ENCODE data around the gene TACC3.

TACC3 gene

DNA sequence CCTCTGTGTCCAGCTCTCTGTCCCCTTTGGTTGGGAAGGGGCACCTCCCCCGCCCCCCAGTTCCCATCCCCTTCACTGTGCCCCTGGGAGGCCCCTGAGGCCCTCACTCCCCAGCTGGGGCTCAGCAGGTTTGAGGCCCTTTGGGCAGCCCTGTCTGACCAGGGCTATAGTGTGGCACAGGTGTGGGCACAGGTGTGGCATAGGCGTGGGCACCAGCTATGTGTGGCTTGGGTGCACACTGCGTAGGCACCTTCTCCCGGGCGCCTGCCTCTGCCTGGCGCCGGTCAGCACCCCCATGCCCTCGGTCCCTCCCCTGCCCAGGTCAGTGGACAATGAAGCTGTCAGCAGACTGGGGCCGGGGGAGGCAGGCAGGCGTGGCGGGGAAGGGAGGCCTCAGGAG lies 64.3 kb downstream of the TACC3 start:
- Histone ChIP-seq H3K4me1 (ENCODE audit: control extremely low read depth in 1 of 4, control insufficient read depth in 4 of 4, insufficient read depth in 4 of 4, low read length in 3 of 4) (no peaks in the 10 kb centered on the region), H3K27ac (ENCODE audit: insufficient read depth in 1 of 2, low read depth in 1 of 2, low read length in 2 of 2, poor library complexity in 1 of 2, severe bottlenecking in 2 of 2) (no peak overlapping the region), H3K27me3 (replicated peaks in 2 of 5; ENCODE audit: control insufficient read depth in 4 of 5, insufficient read depth in 5 of 5, low read length in 4 of 5) (no peaks in the 10 kb centered on the region), H3K9me3 (ENCODE audit: control extremely low read depth in 1 of 5, control insufficient read depth in 4 of 5, insufficient read depth in 2 of 5, low read depth in 1 of 5, low read length in 4 of 5) (no peaks in the 10 kb centered on the region), H3K36me3 (ENCODE audit: control insufficient read depth in 4 of 4, insufficient read depth in 4 of 4, low read length in 3 of 4) (no peaks in the 10 kb centered on the region), H3K4me3 (ENCODE audit: control insufficient read depth in 1 of 7, extremely low read depth in 1 of 7, insufficient read depth in 4 of 7, low read depth in 2 of 7, low read length in 6 of 7) (no peak overlapping the region)
- no peak for DNase-seq
- ChIA-PET POLR2A (no interaction called here), CTCF (interaction anchor here (1.0 to 2.8 kb wide), 4 partner anchors 26 to 40 kb away, joined by 3 to 9 read pairs (median 5); no protein-coding TSS in a partner anchor)
- 97% methylated on average over 8 of the region's 11 CpGs for WGBS (ENCODE audit: insufficient coverage)

DNA sequence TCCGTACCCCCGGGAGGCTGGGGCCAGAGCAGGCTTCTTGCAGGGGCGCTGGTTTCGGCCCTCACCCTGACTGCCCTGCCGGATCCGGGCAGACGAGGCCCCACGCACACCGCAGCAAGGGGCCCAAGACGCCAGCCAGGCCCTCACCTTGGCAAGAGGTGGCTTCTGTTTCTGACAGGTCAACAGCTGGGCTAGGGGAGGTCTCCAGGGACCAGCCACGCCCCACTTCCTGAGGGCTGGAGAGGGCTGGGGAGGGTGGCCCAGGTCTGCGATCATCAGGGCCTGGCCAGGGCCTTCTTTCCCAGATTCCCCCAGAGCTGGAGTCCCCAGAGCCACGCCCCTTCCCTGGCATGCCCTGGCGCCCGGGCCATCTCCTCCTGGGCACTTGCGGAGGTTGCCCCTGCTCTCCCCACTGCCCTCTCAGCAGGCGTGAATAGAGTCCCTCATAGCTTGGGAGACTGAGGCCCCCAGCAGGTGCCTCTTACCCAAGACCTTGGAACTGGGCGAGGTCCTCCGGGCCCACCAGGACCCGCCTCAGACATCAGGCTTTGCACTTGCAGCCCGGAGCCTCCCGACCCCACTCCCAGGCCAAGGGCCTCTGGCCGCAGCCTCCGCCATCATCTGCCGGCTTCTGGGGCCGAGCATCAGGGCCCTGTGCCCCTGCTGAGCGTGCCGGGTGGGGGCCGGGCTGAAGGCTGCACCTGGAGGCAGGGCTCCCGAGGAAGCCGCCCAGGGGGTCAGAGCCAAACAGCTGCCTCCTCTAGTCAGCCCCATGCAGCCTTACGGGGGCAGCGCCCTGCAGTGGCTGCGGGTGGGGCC lies 65.4 kb downstream of the TACC3 start:
- DNase-seq, result no peak
- Histone ChIP-seq H3K4me3 (ENCODE audit: control insufficient read depth in 1 of 7, extremely low read depth in 1 of 7, insufficient read depth in 4 of 7, low read depth in 2 of 7, low read length in 6 of 7) (no peak overlapping the region), H3K9me3 (ENCODE audit: control extremely low read depth in 1 of 5, control insufficient read depth in 4 of 5, insufficient read depth in 2 of 5, low read depth in 1 of 5, low read length in 4 of 5) (no peaks in the 10 kb centered on the region), H3K27ac (ENCODE audit: insufficient read depth in 1 of 2, low read depth in 1 of 2, low read length in 2 of 2, poor library complexity in 1 of 2, severe bottlenecking in 2 of 2) (no peak overlapping the region), H3K4me1 (ENCODE audit: control extremely low read depth in 1 of 4, control insufficient read depth in 4 of 4, insufficient read depth in 4 of 4, low read length in 3 of 4) (no peaks in the 10 kb centered on the region), H3K27me3 (replicated peaks in 2 of 5; ENCODE audit: control insufficient read depth in 4 of 5, insufficient read depth in 5 of 5, low read length in 4 of 5) (peaks cover 0 to 3% (median 0%) of the 10 kb centered on the region in 5 experiments), H3K36me3 (ENCODE audit: control insufficient read depth in 4 of 4, insufficient read depth in 4 of 4, low read length in 3 of 4) (no peaks in the 10 kb centered on the region)
- CTCF ChIA-PET, result interaction anchor here (0.6 to 2.8 kb wide), 5 partner anchors 19 to 612 kb away, joined by 3 to 9 read pairs (median 3); no protein-coding TSS in a partner anchor
- POLR2A ChIA-PET, result no interaction called here
- WGBS (ENCODE audit: insufficient coverage), result 94% methylated on average over 32 of the region's 34 CpGs

DNA sequence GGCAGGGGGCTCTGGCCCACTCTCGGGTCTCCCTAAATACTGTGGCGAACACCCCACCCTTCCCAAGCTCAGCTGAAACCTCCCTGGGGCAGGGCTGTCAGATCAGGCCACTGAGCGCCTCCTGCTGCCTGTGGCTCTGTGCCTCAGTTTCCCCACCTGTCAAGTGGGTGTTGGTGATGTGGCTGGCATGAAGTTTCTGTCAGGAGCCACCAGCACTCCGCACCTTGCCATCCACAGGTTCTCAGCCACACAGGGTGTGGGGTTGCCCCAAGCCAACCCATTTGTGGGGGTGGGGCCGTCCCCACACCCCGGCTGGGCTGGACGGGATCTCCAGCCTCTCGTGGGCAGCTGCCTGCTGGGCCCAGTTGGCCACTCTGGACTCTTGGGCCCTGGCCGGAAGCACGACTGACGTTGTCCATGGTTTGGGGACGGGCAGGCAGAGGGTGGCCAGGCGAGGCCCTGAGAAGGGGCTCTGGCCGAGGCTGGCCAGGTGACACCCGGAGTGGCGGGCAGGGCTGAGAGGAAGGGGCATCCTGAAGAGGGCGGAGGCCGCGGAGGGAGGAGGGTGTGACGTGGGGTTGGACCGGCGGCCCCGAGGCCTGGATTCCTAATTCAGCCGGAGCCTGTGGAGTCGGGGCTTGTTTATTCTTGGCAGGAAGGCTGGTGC lies 66.2 kb downstream of the TACC3 start:
- DNase-seq, result no peak
- Histone ChIP-seq H3K4me3 (ENCODE audit: control insufficient read depth in 1 of 7, extremely low read depth in 1 of 7, insufficient read depth in 4 of 7, low read depth in 2 of 7, low read length in 6 of 7) (no peak overlapping the region), H3K4me1 (ENCODE audit: control extremely low read depth in 1 of 4, control insufficient read depth in 4 of 4, insufficient read depth in 4 of 4, low read length in 3 of 4) (no peaks in the 10 kb centered on the region), H3K9me3 (ENCODE audit: control extremely low read depth in 1 of 5, control insufficient read depth in 4 of 5, insufficient read depth in 2 of 5, low read depth in 1 of 5, low read length in 4 of 5) (no peaks in the 10 kb centered on the region), H3K27me3 (replicated peaks in 2 of 5; ENCODE audit: control insufficient read depth in 4 of 5, insufficient read depth in 5 of 5, low read length in 4 of 5) (peaks cover 0 to 8% (median 6%) of the 10 kb centered on the region in 5 experiments), H3K36me3 (ENCODE audit: control insufficient read depth in 4 of 4, insufficient read depth in 4 of 4, low read length in 3 of 4) (no peaks in the 10 kb centered on the region), H3K27ac (ENCODE audit: insufficient read depth in 1 of 2, low read depth in 1 of 2, low read length in 2 of 2, poor library complexity in 1 of 2, severe bottlenecking in 2 of 2) (no peak overlapping the region)
- ChIA-PET CTCF (interaction anchor here (0.6 to 1.1 kb wide), 2 partner anchors 20 to 144 kb away, joined by 3 to 4 read pairs; no protein-coding TSS in a partner anchor), POLR2A (no interaction called here)
- WGBS (ENCODE audit: insufficient coverage), result 86% methylated on average over 12 of the region's 25 CpGs

DNA sequence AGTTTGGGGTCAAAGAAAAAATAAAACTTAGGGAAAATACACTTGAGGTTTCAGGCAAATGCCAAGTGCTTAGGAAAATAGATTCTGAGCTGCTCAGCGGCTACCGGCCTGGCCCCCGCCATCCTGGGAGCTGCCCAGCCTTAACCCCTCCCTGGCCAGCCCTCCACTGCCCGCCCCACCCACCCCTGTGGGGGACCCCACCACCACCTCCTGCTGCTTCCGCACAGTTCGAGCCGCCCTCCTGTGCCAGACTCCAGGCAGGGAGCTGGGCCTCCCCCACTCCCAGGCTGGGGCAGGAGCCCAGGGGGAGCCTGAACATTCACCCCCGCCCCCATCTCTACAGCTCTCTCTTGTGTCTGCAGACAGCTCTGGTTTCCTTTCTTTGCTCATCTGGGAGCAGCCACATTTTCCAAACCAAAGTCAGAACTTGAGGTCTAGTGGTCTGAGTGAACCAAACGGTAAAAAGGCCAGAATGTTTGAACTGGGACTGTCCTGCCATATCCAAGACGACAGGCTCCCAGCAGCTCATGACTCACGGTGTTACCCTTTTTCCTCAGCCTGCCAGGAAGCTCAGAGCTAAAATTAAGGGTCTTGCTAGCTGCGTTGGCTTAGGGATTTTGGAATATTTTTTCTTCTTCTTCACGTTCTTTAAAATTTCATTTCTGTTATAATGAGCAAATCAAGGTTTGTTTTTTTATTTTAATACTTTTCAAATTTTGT lies 67.1 kb downstream of the TACC3 start:
- H3K36me3 ChIP-seq (ENCODE audit: control insufficient read depth in 4 of 4, insufficient read depth in 4 of 4, low read length in 3 of 4), result no peaks in the 10 kb centered on the region
- CTCF ChIA-PET, result interaction anchor here (1.3 to 1.5 kb wide), 2 partner anchors 24 to 44 kb away, joined by 3 to 4 read pairs; no protein-coding TSS in a partner anchor
- DNase-seq, result no peak
- H3K4me3 ChIP-seq (ENCODE audit: control insufficient read depth in 1 of 7, extremely low read depth in 1 of 7, insufficient read depth in 4 of 7, low read depth in 2 of 7, low read length in 6 of 7), result no peak overlapping the region
- H3K27ac ChIP-seq (ENCODE audit: insufficient read depth in 1 of 2, low read depth in 1 of 2, low read length in 2 of 2, poor library complexity in 1 of 2, severe bottlenecking in 2 of 2), result no peak overlapping the region
- POLR2A ChIA-PET, result no interaction called here
- H3K4me1 ChIP-seq (ENCODE audit: control extremely low read depth in 1 of 4, control insufficient read depth in 4 of 4, insufficient read depth in 4 of 4, low read length in 3 of 4), result peaks cover 0 to 4% (median 3%) of the 10 kb centered on the region in 4 experiments
- H3K27me3 ChIP-seq (replicated peaks in 2 of 5; ENCODE audit: control insufficient read depth in 4 of 5, insufficient read depth in 5 of 5, low read length in 4 of 5), result peaks cover 0 to 11% (median 7%) of the 10 kb centered on the region in 5 experiments
- H3K9me3 ChIP-seq (ENCODE audit: control extremely low read depth in 1 of 5, control insufficient read depth in 4 of 5, insufficient read depth in 2 of 5, low read depth in 1 of 5, low read length in 4 of 5), result no peaks in the 10 kb centered on the region
- WGBS (ENCODE audit: insufficient coverage), result 84% methylated on average over 6 of the region's 13 CpGs

DNA sequence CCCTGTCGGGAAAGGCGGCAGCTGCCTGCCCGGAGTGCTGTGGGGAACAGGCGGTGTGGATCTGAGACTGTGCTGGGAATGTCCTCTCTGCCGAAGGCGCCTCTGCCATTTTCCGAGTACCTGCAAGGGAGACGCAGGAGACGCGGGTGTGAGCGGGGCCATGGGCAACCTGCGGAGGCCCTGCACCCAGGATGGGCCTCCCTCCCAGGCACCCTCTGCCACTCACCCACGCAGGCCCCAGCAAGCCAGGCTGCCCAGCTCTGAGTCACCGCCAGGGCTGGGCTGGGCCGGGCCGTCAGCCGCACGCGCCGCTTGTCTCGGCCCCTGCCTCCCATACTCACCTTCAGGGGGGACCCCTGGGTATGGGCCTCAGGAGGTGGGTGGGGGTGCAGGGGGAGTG lies 68.2 kb downstream of the TACC3 start:
- CTCF ChIA-PET, result interaction anchor here (1.3 to 1.8 kb wide), 3 partner anchors 9 to 25 kb away, joined by 3 to 7 read pairs (median 4); no protein-coding TSS in a partner anchor
- Histone ChIP-seq H3K9me3 (ENCODE audit: control extremely low read depth in 1 of 5, control insufficient read depth in 4 of 5, insufficient read depth in 2 of 5, low read depth in 1 of 5, low read length in 4 of 5) (no peaks in the 10 kb centered on the region), H3K4me3 (ENCODE audit: control insufficient read depth in 1 of 7, extremely low read depth in 1 of 7, insufficient read depth in 4 of 7, low read depth in 2 of 7, low read length in 6 of 7) (no peak overlapping the region), H3K4me1 (ENCODE audit: control extremely low read depth in 1 of 4, control insufficient read depth in 4 of 4, insufficient read depth in 4 of 4, low read length in 3 of 4) (peaks cover 0 to 14% (median 12%) of the 10 kb centered on the region in 4 experiments), H3K36me3 (ENCODE audit: control insufficient read depth in 4 of 4, insufficient read depth in 4 of 4, low read length in 3 of 4) (no peaks in the 10 kb centered on the region), H3K27ac (ENCODE audit: insufficient read depth in 1 of 2, low read depth in 1 of 2, low read length in 2 of 2, poor library complexity in 1 of 2, severe bottlenecking in 2 of 2) (no peak overlapping the region), H3K27me3 (replicated peaks in 2 of 5; ENCODE audit: control insufficient read depth in 4 of 5, insufficient read depth in 5 of 5, low read length in 4 of 5) (peaks cover 0 to 20% (median 7%) of the 10 kb centered on the region in 5 experiments)
- no peak for DNase-seq
- 87% methylated on average over 13 of the region's 21 CpGs for WGBS (ENCODE audit: insufficient coverage)
- POLR2A ChIA-PET, result no interaction called here

DNA sequence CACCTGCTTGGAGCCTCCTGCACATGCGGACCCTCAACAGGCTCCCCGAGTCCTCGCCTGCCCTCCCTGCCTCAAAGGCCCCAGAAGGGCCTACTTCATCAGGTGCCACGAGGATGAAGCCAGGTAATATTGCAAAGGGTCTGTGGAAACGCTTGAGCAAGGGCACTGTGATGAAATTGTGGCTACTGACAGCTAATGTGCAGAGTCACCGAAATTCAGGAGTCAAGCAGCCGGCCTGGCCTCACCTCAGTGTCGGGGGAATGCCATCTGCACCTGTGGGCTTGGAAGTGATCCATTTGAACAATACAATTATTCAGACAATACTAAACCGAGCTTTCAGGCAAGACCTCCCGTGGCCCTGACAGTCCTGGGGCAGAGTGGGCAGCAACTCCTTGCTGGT lies 68.7 kb downstream of the TACC3 start:
- Histone ChIP-seq H3K36me3 (ENCODE audit: control insufficient read depth in 4 of 4, insufficient read depth in 4 of 4, low read length in 3 of 4) (no peaks in the 10 kb centered on the region), H3K9me3 (ENCODE audit: control extremely low read depth in 1 of 5, control insufficient read depth in 4 of 5, insufficient read depth in 2 of 5, low read depth in 1 of 5, low read length in 4 of 5) (no peaks in the 10 kb centered on the region), H3K4me3 (ENCODE audit: control insufficient read depth in 1 of 7, extremely low read depth in 1 of 7, insufficient read depth in 4 of 7, low read depth in 2 of 7, low read length in 6 of 7) (no peak overlapping the region), H3K27me3 (replicated peaks in 2 of 5; ENCODE audit: control insufficient read depth in 4 of 5, insufficient read depth in 5 of 5, low read length in 4 of 5) (peaks cover 0 to 25% (median 7%) of the 10 kb centered on the region in 5 experiments), H3K4me1 (ENCODE audit: control extremely low read depth in 1 of 4, control insufficient read depth in 4 of 4, insufficient read depth in 4 of 4, low read length in 3 of 4) (peaks cover 0 to 18% (median 16%) of the 10 kb centered on the region in 4 experiments), H3K27ac (ENCODE audit: insufficient read depth in 1 of 2, low read depth in 1 of 2, low read length in 2 of 2, poor library complexity in 1 of 2, severe bottlenecking in 2 of 2) (no peak overlapping the region)
- ChIA-PET POLR2A (no interaction called here), CTCF (interaction anchor here (1.3 to 1.8 kb wide), 2 partner anchors 9 to 12 kb away, joined by 3 to 7 read pairs; no protein-coding TSS in a partner anchor)
- WGBS (ENCODE audit: insufficient coverage), result 93% methylated on average over 10 of the region's 10 CpGs
- no peak for DNase-seq
